GM21737 (cell line): ENCODE measurements around the gene RHEBL1.

Experiments used
- ATAC-seq: cut with Tn5 transposase; IDR thresholded peaks from one replicate; pipeline ENCODE4 v1.9.1; 2021; ENCODE audit warnings: mild to moderate bottlenecking, moderate library complexity; ENCODE audit not compliant: unreplicated experiment

RHEBL1 gene

DNA sequence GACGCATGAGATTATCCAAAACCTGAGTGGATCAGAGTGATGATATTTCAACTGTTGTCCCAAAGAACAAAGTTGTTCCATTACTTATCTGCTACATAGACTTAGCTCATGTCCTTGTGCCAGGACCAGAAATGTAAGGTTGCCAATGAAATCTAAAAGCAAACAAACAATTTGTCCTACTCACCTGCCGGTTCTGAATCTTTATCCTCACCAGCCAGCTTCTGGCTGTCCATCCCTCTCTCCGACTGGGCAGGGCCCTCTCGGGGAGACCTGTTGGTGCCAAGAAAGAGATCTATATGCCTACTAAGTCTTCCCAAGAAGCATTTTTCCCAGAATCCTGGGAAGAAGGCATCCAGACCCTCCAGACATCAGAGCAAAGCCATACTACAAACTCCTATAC, 14.7 kb downstream of the RHEBL1 start:
- ATAC-seq, result no peak

DNA sequence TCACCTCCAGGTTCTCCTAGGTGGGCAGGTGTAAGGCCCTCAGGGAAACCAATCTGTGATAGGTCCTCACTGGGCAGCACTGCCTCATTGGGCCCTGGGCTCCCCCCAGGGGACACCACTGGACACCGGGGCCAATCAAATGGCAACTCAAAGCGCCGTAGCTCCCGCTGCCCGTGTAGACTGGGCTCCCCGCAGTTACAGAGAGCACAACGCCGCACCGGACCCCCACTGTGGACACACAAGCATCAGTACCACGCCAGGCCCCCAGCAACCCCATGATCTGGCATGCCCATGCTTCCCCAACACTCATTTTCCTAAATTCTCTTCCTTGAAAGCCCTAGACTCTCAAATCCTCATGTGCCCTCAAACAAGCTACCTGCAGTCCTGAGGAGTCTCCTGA, 15.3 kb downstream of the RHEBL1 start:
- no peak for ATAC-seq

DNA sequence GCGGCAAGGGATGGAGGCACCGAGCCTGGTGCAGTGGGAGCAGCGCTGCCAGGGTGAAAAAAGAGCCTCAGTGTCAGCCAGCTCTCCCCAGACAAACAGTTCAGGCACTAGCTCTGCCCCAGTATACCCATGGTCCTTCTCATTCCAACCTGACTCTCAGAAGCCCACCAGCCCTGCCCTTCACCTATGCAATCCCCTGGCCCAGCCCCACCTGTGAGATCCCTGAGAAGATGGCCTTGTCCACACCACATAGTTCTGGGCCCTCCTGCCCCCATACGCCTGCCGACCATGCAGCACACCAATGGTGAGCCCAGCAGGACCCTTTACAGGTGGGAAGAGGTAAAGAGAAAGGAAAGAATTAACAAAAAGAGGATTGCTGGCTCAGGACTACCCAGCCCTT, 15.7 kb downstream of the RHEBL1 start:
- no peak for ATAC-seq

DNA sequence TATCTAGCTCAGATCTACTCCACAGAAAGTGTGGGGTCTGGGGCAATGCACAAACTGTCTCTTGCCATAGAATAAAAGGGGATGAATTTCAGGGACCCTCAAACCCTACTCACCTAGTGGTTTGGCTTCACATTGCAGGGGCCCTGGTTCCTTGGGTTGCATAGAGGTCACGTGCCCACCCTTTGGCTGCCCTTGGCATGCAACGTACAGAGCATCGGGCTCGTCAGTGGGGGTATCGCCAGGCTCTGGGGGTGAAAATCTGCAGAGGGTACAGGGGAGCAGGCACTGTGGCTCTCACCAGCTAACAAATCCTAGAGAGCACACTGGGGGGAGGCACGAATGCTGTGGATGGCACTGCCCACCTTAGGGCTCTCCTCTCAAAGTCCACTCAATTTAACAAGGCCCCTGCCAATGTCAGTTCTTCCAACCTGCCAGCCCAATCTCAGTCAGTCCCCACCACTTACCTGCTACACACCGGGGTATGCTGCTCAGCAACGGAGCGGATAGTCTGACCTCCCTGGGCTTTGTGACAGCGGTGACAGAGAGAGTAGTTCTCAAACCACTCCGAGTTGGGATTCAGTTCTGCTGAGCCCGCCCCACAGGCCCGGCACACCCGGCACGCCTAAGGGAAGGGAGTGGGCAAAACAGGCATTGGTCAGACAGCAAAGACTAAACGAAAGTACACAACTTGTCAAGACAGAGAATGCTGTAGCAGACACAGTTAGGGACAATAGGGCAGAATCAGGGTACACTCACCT, 17.1 kb downstream of the RHEBL1 start:
- ATAC-seq, result no peak

DNA sequence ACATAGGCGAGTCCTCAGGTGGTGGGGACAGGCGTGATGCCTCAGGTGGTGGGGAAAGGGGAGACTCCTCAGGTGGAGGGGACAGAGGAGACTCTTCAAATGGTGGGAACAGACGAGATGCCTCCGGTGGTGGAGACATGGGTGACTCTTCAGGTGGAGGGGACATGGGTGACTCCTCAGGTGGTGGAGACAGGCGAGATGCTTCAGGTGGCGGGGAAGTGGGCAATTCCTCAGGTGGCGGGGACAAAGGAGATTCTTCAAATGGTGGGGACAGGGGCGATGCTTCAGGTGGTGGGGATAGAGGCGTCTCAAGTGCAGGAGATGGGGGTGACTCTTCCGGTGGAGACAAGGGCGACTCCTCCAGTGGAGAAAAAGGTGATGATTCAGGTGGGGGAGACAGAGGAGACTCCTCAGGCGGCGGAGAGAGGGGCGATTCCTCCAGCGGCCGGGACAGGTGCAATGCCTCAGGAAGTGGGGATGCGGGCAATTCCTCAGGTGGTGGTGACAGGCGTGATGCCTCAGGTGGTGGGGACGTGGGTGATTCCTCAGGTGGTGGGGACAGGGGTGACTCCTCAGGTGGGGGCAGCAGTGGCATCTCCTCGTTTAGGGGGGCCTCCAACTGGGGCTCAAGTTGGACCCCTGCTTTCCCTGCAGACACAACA, 17.9 kb downstream of the RHEBL1 start:
- ATAC-seq, result no peak

DNA sequence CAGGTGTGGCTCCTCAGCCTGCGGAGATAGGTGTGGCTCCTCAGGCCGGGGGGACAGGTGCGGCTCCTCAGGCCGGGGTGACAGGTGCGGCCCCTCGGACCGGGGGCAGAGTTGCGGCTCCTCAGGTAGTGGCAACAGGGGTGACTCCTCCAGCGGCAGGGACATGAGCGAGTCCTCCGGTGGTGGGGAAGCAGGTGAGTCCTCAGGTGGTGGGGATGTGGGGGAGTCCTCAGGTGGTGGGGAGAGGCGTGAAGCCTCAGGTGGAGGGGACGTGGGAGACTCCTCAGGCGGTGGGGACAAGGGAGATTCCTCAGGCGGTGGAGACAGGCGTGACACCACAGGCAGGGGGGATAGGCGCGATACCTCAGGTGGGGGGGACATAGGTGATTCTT, 18.4 kb downstream of the RHEBL1 start:
- no peak for ATAC-seq

DNA sequence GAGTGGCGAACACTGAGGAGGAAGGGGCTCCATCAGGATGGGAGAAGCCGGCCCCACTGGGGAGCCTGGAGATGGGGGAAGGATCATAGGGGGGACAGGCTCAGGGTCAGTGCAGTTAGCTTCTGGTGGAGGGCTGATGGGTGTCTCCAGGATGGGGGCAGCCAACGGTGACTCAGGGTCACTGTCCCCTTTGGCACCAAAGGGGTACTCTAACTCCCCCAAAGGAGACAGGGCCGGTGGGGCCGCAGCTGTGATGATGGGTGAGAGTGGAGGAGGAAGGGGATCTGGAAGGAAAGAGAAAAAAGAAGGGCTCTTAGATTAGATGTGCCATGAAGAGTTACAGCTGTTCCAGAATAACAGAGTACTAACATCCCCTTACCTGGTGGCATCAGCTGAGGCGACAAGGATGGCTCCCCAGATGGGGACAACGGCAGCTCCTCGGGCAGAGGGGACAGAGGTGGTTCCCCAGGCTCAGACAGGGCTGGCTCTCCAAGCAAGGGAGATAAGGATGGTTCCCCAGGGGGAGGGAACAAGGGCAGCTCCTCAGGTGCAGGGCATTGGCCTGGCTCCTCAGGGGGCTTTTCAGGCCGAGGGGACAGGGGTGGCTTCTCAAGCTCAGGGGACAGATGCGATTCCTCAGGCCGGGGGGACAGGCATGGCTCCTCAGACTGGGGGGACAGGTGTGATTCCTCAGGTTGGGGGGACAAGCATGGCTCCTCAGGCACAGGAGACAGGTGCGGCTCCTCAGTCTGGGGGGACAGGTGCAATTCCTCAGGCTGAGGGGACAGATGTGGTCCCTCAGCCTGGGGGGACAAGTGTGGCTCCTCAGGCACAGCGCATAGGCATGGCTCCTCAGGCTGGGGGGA, 19.0 kb downstream of the RHEBL1 start:
- ATAC-seq, result no peak

DNA sequence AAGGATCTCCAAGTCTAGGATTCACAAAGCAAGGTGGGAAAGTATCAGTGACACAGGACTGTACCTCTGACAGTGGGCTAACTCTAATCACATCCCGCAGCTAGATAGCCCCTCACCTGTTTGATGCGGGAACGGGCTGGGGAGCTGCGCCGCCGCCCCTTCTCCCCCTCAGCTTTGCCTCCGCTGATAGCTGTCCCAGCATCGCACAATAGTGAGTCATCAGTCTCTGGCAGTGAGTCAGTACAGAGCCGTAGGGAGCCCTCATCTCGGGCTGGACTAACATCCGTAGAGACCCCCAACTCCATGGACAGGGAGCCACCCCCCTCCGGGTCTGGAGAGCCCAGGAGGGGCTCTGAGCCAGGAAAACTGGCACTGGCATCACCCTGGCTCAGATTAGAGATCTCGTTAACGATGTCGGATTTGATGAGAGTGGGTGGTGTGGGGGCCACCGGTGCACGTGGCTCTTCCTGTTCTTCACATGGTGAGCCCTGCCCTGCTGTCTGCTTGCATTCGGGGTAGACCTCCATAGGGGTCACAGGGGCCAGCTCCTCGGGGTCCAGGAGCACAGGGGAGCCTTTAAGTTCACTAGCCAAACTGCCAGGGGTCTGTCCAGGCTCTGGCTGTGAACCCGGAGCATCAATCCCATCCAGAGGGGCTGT, 20.1 kb downstream of the RHEBL1 start:
- ATAC-seq, result no peak

DNA sequence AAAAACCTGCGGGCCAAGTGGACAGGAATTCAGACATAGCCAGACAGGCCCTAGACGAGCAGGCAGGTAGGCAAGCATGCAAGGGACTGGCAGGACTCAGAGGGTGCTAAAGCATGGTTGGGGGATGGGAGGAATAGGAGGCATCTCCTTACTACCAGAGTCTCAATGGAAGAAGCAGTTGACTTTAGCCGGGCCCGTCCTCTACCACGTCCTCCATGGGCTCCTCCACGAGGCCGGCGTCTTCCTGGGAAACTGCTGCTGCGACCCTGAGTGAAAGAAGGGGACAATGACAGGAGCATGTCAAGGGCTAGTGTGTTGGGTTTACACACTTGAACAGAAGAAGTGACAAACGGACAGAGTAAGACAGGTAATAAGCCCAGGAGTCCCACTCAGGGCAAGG, 20.8 kb downstream of the RHEBL1 start:
- ATAC-seq, result no peak

DNA sequence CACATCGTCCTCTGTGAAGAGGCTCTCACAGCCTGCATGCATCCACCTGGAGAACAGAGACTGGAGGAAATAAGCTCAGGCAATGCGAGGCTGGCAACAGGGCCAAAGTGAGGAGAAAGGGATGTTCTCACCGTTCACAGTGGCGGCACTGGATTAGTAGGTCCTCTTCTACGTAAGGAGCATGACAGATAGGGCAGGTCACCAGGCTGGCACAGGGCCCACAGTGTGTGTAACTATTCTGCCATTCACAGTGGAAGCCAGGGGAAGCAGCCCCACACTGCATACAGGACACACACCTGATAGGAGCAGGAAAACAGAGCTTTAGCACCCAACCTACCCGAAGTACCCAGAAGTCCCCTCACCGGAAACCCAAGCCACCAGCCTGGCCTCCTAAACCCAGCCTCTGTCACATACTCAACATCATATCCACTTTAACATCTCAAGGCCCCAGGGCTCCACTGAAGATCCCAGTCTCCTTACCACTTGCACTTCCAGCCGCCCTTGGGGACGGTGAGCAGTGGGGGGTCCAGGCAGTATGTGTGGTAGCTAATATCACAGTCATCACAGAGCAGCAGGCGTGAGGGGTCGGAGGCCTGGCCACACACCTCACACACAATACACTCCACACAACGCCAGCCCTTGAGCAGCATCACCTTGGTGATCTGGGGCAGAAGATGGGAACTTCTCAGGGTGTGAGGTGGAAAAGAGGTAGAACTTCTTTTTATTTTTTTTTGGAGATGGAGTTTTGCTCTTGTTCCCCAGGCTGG, 23.5 kb downstream of the RHEBL1 start:
- ATAC-seq, result no peak

DNA sequence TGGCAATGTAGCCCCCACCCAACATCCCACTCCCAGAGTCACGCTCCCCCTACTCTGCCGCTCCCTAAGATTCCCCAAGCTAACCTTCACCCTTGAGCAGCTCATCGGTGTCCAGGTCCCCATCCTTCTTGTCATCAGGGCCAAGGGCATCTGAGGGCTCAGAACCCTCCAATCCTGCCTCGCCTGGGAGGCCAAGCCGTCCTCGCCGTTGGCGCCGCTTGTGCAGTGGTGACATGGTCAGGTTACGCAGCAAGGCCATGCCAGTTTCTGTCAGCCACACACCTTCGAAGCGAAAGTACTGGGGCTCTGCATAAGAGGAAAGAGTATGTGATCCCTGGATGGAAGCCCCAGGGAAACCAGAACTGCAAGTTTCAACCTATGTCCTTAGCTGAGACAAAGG, 25.1 kb downstream of the RHEBL1 start:
- no peak for ATAC-seq

DNA sequence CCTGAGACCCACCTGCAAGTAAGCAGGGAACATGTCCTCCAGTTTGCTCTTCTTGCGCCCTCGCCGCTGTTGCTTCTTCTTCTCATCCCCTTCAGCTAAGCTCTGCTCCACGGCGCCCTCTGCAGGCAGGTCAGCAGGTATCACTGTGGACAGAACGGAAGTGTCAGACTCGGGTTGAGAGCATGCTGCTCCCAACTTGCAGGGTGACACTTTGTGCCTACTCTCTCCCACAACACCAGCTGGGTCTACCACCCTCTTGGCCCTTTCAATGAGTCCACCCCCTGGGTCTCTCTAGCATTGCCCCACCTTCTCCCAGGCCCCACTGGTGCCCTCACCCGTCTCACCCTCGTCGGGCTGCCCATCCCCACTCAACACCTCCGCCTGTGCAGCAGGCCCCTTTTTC, 25.9 kb downstream of the RHEBL1 start:
- no peak for ATAC-seq

DNA sequence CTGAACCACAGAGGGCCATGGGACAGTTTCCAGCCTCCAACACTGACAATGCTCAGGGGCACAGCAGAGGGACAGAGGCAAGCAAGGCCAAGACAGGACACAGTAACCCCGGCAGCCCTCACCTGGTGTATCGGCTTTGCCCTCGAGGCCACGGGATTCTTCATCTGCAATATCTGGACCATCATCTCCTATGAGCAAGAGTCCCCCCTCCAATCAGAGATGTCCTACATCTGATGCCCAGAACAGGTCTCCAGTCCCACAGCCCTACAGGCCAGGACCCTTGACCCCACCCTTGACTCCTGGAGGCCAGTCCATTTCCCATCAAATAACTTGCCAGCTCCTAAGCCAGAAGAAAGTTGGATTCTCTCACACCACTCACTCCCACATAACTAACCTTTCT, 26.5 kb downstream of the RHEBL1 start:
- ATAC-seq, result no peak

DNA sequence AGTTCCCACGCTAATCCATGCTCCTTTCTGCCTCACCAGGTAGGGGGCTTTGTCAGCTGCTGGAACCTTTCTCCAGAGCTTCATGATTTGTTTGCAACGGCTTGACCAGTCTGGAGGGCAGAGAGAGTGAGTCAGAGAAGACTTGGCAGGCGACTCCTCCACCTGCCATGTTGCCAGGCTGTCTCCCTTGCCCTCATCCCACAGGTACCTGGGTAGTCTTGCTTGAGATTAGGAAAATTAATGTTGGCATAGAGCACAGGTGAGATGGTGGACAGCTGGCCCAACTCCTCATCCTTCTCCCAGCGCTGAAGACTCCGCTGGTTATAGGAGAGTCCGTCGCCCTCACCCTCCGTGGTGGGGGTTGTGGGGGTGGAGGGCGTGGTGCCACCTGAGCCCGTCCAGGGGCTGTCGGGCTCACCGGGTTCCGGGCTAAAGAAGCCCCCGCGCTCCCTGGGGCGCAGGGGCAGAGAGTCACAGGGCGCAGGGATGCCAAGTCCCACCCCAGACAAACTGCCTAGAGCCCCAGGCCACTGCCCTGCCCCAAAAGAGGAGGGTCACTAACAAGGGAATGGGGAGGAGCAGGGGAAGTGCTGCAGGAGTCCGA, 27.8 kb downstream of the RHEBL1 start:
- no peak for ATAC-seq

DNA sequence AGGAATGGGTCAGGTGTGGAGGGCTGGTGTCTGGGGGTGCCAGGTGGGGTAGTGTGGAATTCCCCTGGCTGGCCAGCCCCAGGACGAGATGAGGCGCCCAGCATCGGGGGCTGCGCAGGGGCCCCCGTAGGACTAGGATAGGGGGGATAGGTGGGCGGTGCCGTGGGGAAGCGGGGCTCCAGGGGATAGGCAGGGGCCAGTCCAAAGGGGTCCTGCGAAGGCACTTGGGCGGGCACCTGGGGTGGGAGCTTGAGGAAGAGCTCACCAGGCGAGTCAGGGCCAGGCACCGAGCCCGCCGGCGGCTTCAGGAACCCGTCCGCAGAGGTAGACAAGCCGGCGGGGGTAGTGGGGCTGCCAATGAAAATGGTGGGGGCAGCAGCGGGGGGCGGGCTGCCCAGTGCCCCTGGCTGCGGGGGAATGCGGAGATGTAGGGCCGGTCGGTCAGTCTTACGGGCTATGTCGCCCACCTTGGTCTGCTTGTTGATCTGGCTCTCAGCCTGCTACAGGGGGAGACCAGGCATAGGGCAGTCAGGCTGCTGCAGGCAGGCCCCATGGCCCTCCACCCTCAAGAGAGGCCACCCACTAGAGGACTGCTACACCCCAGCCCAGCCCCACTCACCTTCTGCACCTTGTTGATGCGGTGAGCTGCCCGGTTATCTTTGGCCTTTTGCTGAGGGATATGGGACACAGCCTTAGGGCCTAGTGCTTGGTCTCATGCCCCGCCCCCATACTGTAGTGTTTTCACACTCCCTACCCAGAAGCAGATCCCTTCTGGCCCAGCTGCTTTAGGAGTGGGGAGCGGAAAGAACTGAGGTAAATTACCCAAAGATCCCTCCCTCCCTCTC, 28.5 kb downstream of the RHEBL1 start:
- no peak for ATAC-seq

DNA sequence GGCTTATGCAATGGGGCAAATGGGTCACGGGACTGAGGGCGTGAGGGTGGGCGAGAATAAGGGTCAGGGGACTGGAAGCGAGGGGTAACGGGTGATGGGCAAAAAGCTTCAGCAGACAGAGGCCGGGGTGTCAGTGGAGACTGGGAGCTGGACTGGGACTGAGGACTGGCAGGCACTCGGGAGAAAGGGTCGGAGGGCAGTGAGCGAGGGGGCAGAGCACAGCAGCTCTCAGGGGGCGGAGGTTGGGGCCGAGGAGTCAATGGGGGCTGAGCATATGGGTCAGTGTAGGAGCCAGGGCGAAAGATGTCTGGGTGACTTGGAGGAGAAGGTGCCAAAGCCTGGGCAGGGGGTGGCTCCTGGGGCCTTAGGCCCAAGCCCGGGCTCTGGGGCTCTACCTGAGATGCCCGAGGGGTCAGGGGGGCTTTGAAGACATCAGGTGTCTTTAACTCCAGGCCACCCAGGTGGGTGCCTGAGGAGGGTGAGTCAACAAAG, 29.4 kb downstream of the RHEBL1 start:
- ATAC-seq, result no peak

DNA sequence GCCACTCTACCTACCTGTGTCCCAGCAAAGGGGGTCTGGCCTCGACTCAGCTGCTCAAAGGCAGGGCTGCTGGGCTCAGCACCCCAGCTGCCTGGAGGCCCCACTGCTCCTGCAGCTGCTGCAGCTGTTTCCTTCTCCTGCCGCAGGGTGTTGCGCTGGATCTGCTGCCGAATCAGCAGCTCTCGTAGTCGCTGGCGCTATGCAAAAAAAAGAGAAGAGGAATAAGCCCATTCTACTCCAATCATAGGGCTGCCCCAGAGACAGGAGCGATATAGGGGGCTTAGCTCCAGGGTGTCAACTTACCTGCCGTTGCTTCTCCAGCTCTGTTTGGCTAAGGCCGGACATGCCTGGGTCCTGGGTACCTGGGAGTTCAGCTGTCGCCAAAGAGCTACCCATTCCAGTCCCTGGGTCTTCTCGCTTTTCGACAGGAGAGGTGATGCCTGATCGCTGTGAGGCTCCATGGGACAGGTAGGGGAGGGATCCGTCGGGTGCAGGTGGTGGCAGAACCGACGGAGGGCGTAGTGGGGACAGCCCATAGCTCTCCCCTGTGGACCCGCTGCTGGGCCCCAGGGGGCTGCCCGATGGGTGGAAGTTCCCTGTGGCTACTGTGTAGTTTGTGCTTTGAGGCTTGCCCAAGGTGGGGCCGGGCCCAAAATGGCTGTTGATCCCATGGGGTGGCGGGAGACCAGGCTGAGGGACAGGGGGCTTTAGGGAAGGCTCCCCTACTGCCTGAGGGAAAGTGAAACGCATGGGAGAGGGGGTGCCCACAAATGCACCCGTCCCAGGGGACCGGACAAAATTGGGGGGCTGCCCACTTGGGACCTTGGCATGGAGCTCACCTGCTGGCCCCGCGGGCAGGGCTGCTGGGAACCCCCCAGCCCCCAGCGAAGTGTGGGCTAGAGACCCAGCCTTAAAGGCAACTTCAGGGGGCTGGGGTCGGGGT, 30.1 kb downstream of the RHEBL1 start:
- no peak for ATAC-seq
